HTERT RPE-1 (cell line): ENCODE measurements around the gene RIPOR3.
"Not testable (repeated sequence)": the region's sequence is repeated elsewhere in the genome, so short reads cannot be mapped to it uniquely, and the experiment has no call there.

Source experiments
- in situ Hi-C: fragments of 300-500 bp; cut with MboI; formaldehyde crosslinking; loops from 4 replicates; pipeline ENCODE4 v1.14.3; 2020; ENCODE audit warnings: low sequenced_read_pairs

RIPOR3 gene

GRCh38 chr20:50708845-50709635 lies 17.7 kb upstream of the RIPOR3 start:
- in situ Hi-C loops, result no loop called here

- in situ Hi-C loops, result no loop called here
Observed at GRCh38 chr20:50704971-50705370, 13.6 kb upstream of the RIPOR3 start.

GRCh38 chr20:50704514-50704913 lies 13.2 kb upstream of the RIPOR3 start:
- in situ Hi-C loops, result no loop called here

GRCh38 chr20:50703651-50704438 lies 12.5 kb upstream of the RIPOR3 start:
- in situ Hi-C loops, result not testable (repeated sequence)

GRCh38 chr20:50701041-50701963 lies 10.0 kb upstream of the RIPOR3 start:
- in situ Hi-C loops, result no loop called here

GRCh38 chr20:50699688-50700087 lies 8.3 kb upstream of the RIPOR3 start:
- in situ Hi-C loops, result no loop called here

- in situ Hi-C loops, result not testable (repeated sequence)
Observed at GRCh38 chr20:50698255-50698654, 6.9 kb upstream of the RIPOR3 start.

GRCh38 chr20:50695135-50695872 lies 4.0 kb upstream of the RIPOR3 start:
- in situ Hi-C loops, result no loop called here

- in situ Hi-C loops, result no loop called here
Observed at GRCh38 chr20:50694379-50695134, 3.2 kb upstream of the RIPOR3 start.

- in situ Hi-C loops, result no loop called here
Observed at GRCh38 chr20:50693001-50693400, 1.7 kb upstream of the RIPOR3 start.

- in situ Hi-C loops, result no loop called here
Observed at GRCh38 chr20:50692552-50692933, 1.2 kb upstream of the RIPOR3 start.

GRCh38 chr20:50691573-50692551 lies 520 bp upstream of the RIPOR3 start:
- in situ Hi-C loops, result no loop called here

- in situ Hi-C loops, result no loop called here
Observed at GRCh38 chr20:50689864-50690649, 1.3 kb downstream of the RIPOR3 start.

GRCh38 chr20:50688256-50688975 lies 2.9 kb downstream of the RIPOR3 start:
- in situ Hi-C loops, result no loop called here

- in situ Hi-C loops, result no loop called here
Observed at GRCh38 chr20:50686821-50687220, 4.5 kb downstream of the RIPOR3 start.

- in situ Hi-C loops, result no loop called here
Observed at GRCh38 chr20:50683570-50683969, 7.8 kb downstream of the RIPOR3 start.

- in situ Hi-C loops, result no loop called here
Observed at GRCh38 chr20:50682947-50683530, 8.3 kb downstream of the RIPOR3 start.
